GM10266 (cell line): ENCODE measurements around the gene CASKIN2.

ENCODE experiments used
- DNase-seq: peaks from one replicate; pipeline ENCODE4 v3.0.0; 2012; ENCODE audit errors: extremely low spot score
- TF ChIP-seq, protein P1 (sequence below): IDR thresholded peaks from 2 replicates; pipeline ENCODE4 v1.5.1; 2012; ENCODE audit warnings: mild to moderate bottlenecking, low read depth; ENCODE audit not compliant: control insufficient read depth, insufficient read depth; ENCODE audit errors: missing control alignments

Gene CASKIN2

DNA sequence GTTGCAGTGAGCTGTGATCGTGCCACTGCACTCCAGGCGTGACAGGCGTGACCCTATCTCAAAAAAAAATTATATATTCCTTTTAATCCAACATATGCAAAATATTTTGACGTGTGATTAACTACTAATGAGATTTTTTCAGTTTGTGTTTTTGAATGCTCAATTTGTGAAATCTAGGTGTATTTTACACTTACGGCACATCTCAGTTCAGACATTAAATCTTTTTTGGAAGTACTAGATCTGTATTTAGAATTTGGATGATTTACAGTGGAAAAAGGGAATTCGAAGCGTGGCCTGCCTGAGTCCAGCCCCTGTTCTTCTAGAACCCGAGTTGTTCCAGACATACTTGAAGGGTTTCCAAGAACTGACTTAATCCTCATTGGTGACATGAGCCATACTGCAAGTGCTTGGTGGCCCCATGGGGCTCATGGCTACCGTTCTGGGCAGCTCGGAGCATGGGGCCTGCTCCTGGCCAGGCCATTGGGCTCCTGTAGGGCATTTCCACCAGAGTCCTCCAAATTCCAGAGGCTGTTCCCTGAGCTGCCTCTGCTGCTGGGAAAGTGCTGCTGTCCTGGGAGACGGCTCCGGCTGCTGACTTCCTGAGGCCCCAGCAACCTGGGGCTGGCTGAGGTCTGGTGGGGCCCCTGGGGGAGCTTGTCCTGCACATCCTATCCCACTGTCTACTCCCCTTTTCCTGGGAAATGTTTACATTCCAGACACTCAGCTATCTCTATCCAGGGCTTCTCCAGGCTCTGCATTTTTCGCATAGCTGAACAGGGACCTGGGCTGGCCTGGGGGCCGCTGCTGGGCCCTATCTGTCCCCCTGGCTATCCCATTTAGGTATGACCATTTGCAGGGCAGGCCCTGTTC lies 37.3 kb upstream of the CASKIN2 start:
- no peak for DNase-seq
- TF ChIP-seq, protein P1, sequence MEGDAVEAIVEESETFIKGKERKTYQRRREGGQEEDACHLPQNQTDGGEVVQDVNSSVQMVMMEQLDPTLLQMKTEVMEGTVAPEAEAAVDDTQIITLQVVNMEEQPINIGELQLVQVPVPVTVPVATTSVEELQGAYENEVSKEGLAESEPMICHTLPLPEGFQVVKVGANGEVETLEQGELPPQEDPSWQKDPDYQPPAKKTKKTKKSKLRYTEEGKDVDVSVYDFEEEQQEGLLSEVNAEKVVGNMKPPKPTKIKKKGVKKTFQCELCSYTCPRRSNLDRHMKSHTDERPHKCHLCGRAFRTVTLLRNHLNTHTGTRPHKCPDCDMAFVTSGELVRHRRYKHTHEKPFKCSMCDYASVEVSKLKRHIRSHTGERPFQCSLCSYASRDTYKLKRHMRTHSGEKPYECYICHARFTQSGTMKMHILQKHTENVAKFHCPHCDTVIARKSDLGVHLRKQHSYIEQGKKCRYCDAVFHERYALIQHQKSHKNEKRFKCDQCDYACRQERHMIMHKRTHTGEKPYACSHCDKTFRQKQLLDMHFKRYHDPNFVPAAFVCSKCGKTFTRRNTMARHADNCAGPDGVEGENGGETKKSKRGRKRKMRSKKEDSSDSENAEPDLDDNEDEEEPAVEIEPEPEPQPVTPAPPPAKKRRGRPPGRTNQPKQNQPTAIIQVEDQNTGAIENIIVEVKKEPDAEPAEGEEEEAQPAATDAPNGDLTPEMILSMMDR: no peak

DNA sequence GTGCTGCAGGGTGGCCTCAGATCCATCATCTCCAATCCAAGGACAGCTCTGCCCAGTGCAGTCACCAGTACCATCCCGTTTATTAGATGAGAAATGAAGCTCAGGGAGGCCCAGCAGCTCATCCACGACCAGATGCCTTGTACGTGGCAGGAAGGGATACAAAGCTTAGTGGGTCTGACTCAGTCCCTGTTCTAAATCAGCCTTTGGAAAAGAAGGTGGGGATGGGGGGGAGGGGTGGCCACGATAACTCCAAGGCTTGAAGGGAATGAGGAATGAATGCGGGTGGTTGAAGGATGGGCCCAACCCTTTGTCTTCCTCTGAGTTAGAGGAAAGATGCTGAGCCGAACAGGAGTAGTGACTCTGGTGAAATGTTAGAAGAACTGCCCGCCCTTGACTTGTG lies 35.9 kb upstream of the CASKIN2 start:
- TF ChIP-seq, protein P1: no peak
- DNase-seq: no peak

DNA sequence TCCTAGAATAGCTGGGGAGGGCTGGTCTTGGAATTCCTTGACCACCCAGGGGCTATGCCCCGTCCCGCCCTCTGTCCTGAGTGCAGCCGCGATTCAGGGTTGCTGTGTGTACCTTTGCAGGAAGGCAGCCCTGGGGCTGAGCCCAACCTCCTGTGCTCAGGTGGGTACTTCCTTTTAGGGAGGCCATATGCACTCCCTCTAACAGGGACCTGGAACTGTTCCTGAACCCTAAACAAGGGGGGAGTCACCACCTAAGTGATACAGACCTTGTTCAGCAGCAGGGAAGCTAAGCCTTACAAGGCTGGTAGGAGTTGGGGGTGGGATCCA lies 34.8 kb upstream of the CASKIN2 start:
- TF ChIP-seq, protein P1: no peak
- DNase-seq: no peak

DNA sequence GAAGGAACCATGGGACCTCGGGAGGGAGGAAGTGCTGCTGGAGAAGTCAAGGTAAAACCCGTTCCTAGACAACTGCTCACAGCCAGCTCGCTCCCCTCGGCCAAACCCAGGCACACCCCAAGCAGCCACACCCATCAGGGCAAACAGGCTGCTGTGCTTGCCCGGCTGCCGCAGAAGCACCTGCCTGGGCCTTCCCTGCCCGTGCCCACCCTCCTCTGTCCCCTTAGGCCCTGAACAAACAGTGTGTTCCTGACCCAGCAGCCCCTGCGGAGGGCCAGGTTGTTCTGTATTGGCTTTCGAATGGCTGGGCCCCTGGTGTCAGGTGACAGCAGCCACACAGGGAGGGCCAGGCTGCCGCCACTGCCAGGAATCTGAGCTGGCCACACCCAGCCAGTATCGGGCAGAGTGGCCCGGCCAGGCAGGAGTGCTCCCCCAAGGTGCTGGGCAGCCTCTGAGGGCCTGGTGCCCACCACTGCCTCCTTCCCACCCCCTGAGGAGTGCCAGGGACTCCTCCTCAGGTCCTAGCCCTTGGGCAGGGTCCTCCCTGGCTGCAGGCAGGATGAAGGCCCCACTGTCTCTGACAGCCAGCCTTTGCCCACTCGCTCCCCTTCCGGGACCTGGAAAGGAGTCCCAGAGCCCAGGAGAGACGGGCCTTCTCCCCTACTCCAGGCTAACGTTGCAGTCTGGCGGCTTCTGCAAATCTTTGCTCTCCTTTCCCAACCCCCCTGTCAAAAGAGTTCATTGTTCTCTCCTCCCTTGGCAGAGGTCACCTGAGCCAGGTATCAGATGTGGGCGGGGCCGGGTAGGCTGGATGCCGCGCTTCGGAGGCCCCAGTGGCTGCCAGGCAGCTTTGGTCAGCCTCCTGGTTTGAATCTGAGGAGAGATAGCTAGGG lies 34.2 kb upstream of the CASKIN2 start:
- no peak for DNase-seq

DNA sequence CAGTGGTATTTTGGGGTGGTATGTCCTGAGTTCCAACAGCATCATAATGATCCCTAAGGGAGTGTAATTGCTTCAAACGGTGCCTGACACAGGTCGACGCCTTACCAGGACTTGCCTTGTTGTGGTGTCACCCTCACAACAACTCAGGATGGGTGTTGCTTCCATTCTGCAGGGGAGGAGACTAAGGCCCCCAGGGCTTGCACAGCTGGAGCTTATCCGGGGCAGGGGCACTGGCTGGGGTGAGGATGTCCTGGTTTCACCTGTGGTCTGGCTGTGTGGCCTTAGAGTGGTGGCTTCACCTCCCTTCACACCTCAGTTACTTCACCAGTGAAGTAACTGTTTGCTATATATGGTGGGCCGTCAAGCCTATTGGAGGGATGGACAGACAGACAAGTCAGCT lies 33.5 kb upstream of the CASKIN2 start:
- TF ChIP-seq, protein P1: no peak
- no peak for DNase-seq

More for the DNA sequence above, 34.2 kb upstream of the CASKIN2 start:
- TF ChIP-seq, protein P1: no peak

DNA sequence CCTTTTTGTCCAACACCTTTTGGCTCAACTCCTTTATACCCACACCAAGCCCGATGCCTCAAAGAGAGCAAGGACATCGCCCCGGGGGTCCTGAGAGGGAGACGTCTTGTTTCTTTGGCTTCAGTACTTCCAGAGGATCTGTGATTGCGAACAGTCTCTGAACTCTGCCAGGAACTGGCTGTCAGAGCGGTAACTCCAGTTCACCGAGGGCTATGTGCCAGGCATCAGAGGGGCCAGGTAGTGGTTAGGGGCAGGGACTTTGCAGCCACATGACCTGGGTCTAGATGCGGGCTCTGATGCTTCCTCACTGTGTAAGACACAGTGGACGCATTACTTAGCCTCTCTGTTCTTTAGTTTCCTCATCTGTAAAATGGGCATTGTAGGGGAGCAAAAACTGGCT lies 31.8 kb upstream of the CASKIN2 start:
- DNase-seq: no peak
- TF ChIP-seq, protein P1: no peak
